Stimulated activated CD4-positive, alpha-beta T cell treated with anti-CD3 and anti-CD28 coated beads, Interleukin-1b, Interleukin-23, amount 100 ng/mL, for 24 hours (primary cell): ENCODE data around the gene CFAP157.

Source experiments
- DNase-seq, 4 experiments: peaks; one replicate each; pipeline ENCODE4 v3.0.0-alpha.2; 2020; ENCODE audit warnings: low read depth in 4 of 4, low spot score in 1 of 4

CFAP157 gene

DNA sequence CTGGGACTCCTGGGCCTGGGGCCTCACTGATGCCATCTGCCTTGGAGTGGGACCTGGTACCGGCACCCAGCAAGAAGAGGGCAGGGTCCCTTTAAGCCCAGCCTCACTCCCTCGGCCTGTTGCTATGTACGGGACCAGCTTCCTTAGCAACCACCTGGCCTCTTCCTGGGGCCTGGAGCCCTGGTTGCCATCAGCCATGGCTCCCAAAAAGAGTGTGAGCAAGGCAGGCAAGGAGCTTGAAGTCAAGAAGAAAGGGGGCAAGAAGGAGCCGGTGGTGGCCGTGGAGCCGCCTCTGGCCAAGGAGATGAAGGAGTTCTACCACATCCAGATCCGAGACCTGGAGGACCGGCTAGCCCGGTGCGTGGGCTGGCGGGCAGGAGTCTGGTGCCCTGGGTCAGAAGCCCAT lies at the start of gene CFAP157:
Gene CFAP157 (plus strand): TSS at position 153 of the 406 bp plus-strand sequence. CDS start 44 bp downstream, at position 197.
- DNase-seq: no peak

DNA sequence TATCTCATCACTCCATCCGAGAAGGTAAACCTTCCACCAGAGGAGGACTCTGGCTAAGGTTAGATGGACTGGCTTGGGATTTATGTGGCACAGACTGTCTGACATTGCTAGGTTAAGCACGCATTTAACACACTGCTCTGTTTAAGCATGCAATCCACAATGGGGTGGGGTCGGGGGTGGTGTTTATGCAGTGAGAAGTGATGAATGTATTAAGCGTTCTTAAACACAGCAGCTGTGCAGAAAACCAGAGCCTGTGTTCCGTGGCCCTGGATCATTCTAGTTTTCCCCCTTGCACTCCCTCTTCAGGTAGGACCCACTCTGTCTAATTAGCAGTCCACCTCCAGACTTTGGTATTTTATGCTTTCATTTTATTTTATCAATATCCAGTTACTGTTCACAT lies 48.4 kb upstream of the CFAP157 start:
- DNase-seq: no peak

- no peak for DNase-seq
Measured at GRCh38 chr9:127660886-127661741, 45.7 kb upstream of the CFAP157 start.

DNA sequence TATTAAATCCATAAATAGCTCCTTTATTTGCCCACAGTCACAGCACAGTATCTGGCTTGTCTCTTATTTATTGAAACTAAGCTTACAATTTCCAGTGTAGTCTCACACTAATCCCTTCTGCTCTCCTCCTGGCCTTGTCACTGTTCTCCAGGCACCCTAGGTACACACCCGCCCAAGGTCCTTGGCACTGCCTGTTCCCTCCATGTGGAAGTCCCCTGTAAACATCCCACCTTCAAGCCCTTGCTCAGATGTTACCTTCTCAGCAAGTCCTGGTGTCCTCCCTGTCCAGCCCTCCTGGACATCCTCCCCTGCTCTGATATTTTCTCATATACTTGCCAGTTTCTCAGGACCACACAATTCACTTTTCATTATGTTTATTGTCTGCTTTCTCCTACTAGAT lies 44.2 kb upstream of the CFAP157 start:
- no peak for DNase-seq

DNA sequence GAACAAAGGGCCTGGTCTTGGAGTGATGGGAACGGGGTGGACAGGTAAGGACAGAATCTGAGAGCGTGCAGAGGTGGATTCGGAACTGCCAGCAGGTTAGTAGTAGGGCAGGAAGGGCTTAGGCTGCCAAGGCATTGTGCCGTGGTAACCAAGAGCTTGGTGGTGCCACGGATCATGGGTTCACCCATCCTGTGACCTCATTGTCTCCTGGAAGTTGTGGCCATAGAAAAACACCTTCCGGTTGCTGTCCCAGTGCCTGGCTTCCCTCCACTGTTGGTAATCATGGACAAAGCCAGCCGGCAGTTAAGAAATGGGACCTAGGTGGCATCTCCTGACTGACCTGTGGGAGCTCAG lies 42.5 kb upstream of the CFAP157 start:
- no peak for DNase-seq

DNA sequence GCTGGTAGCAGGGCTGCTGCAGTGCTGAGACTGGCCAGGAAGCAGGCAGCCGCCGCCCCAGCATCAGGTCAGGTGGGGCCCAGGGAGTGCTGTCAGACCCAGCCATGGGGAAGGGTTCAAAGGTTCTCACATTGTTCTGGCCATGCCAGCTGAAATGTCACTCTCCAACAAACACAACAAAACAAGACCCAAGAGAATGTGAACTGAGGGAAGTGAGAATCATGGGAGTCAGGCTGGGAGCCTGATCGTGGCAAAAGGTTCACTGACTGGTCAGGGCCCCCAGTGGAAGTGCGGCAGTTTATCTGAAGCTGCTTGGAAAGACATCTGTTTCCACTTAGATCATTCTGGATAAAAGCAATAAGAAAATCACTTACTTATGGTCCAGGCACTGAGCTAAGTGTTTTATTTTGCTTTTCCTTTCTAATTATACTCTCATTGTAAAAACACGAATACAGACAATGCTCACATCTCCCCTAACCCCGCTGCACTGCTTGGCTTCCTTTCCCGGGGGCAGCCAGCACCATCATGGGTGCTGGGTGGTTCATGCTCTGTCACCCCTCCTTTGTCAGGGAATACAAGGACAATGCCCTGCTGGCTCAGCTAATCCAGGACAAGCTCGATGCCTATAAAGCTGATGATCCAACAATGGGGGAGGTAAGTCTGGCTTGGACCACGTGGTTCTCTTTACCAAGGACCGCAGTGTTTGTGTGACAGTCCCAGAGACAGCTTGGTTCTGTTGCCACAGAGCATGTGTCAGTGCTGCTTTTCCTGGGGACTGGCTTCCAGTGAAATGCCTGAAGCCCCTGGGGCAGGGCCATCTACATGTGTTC lies 41.9 kb upstream of the CFAP157 start:
- DNase-seq: no peak

DNA sequence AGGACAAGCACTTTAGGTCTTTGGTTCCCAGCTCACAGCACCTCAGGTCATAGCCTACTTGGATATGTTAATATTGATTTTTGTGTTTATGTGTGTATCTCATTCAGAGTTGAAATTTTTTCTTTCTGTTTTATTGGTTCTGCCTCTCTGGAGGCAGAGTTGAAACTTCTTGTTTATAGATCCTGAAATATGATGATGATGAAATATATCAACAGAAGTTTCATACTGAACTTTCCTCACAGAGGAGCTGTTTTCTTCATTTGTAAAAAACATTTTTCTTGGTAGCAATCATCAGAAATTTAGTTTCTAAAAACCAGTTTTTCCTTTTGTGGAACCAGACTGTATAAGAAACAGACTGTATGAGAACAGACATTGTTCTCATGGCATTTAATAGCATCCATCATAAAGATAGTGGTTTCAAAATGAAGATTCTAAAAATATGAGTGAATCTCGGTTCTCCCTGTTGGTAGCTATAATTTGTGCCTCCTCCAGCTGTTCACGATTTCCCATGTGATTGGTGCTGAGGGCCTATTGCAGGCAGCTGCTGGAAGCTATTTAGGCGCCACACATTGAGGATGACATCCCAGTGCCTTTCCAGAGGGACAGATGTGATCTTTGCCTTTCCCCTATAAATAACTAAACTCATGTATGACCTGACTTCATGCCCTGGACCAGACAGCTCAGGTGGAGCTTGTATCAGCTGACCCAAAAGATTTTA lies 39.5 kb upstream of the CFAP157 start:
- no peak for DNase-seq

DNA sequence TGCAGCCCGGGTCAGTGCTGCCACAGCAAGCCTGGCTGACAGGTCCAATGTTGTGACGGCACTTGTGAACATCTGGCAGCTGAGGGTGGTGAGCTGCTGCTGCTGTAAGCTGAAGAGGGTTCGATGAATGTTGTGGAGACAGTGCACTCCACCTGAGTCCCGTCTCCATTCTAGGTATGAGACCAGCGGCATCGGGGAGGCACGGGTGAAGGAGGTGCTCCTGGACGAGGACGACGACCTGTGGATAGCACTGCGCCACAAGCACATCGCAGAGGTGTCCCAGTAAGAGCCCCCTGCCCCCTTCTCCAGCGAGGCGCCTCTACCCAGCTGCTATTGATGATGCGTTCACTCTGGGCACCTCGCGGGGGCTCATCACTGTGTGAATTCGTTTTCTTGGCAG lies 38.9 kb upstream of the CFAP157 start:
- DNase-seq: no peak

- DNase-seq: no peak
Measured at GRCh38 chr9:127673234-127673633, 33.6 kb upstream of the CFAP157 start.

DNA sequence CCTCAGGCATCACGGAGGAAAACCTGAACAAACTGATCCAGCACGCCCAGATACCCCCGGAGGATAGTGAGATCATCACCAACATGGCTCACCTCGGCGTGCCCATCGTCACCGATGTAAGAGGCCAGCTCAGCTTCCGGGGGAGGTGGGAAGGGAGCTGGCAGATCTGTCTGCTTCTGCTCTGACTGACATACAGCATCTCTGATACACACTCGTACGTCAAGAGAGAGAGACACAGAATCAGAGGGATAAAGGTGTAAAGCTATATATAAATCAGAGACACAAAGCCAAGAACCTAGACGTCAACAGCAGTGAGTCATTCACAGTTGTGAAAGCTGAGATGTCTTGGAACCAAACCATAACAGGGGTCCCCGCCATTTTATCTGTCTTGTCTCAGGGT lies 30.1 kb upstream of the CFAP157 start:
- DNase-seq: no peak

- DNase-seq: no peak
Measured at GRCh38 chr9:127679506-127679905, 27.3 kb upstream of the CFAP157 start.

GRCh38 chr9:127680226-127680625 lies 26.6 kb upstream of the CFAP157 start:
- DNase-seq: no peak

DNA sequence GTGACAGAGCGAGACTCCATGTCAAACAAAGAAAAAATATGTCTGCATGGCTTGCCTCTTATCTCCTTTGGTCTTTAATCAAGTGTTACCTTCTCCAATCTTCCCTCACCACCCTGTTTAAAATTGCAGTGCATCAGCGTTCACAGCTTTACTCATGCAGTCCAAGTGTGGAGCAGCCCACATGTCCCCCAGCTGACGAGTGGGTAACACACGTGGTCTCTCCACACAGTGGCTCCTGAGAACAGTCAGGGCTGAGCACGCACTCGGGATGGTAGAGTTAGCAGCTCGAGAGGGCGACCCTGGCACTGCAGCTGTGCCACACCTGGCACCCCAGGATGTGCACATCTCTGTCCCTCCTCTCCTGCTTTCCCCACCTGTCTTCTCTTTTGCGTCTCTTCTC lies 25.9 kb upstream of the CFAP157 start:
- DNase-seq: no peak

DNA sequence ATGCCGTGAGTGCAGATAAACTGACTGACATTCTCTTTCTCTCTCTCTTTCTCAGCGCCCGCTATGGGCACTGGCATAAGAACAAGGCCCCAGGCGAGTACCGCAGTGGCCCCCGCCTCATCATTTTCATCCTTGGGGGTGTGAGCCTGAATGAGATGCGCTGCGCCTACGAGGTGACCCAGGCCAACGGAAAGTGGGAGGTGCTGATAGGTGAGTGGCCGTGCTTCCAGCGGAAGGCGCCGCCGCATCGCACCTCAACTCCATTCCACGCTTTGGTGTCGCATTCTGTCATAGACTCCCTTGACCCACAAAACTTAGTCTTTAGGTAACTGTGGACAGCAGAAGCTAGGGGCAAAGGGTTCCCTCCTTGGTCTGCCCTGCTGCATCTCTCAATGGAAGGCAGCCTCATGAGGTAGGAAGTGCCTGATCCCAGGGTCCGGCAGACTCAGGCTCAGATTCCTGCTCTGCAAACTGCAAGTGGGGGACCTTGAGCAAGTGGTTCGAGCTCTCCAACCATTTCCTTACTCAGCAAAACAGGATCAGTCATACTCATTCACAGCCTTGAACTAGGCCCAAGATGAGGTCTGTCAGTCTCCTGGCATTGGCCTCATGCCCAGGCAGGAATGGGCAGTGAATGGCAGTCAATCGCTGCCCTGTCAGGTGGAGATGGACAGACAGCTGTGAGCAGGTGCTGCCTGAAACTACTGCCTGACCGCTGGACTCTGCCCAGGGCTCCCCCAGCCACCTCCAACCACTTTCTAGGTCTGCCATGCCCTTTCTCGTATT lies 24.2 kb upstream of the CFAP157 start:
- DNase-seq: no peak

DNA sequence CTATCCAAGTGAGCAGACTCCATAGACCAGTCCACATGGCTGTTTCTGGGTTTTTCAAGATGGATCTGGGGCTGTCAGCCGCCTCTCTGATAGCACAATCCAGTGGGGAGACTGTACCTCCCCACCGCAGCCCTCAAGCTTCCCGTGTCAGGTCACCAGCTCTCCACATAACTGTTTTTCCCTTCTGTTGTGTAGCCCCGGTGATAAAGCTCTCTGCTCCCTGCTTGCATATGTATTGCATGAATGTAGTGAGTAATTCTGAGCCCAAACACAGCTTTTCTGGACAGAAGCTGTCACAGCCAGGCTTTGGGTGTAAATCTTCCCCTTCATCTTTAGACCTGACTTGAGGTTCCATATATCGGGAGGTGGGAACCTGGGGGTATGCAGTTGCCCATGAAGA lies 23.1 kb upstream of the CFAP157 start:
- no peak for DNase-seq

- no peak for DNase-seq
Measured at GRCh38 chr9:127684576-127684975, 22.2 kb upstream of the CFAP157 start.

GRCh38 chr9:127686461-127687393 lies 20.1 kb upstream of the CFAP157 start:
- no peak for DNase-seq

DNA sequence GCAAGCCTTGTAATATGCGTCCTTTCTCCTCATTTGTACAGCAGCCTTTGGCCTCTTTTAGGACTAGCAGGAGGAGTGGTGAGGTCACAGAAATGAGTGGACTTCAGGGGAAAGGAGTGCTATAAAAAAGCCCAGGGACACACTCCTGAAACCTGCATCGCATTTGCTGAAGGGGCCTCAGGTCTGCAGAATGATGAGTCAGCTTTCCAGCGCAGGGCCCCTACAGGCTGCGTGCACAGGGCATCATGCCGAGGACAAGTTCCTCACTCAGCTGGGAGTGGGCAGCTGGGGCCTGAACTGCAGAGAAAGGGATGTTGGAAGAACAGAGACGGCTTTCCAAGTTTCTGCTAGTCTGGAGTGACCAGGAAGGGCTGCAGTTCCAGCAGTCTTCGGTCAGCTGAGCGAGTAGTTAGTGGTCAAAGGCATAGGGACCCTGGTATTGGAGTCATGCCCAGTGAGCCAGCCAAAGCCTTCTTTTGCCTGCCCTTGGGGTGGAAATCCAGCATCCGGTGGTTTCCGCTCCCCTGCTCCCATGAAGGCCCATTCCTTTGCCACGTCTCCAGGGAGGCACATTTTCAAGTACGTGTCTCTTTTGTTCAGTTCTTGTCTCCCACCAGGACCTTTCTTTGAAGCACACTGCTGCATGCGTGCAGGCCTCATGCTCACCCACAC lies 17.3 kb upstream of the CFAP157 start:
- no peak for DNase-seq

DNA sequence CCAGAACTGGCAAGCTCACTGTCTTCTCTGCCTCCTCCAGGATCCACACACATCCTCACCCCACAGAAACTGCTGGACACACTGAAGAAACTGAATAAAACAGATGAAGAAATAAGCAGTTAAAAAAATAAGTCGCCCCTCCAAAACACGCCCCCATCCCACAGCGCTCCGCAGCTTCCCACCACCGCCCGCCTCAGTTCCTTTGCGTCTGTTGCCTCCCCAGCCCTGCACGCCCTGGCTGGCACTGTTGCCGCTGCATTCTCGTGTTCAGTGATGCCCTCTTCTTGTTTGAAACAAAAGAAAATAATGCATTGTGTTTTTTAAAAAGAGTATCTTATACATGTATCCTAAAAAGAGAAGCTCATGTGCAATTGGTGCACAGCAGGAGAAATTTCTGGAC lies 16.1 kb upstream of the CFAP157 start:
- no peak for DNase-seq
